Neural progenitor cell (in vitro differentiated cells): ENCODE data around the gene KANK4.

Experiments used
- EZH2 ChIP-seq: fragments of 200-600 bp; sonication (generic); IDR thresholded peaks from 2 replicates; pipeline ENCODE4 v1.6.1; 2017; ENCODE audit warnings: antibody characterized with exemption, mild to moderate bottlenecking, moderate library complexity
- TF ChIP-seq, protein P1 (sequence below): fragments of 200-600 bp; sonication (generic); IDR thresholded peaks from 2 replicates; pipeline ENCODE4 v1.5.1; 2017; ENCODE audit warnings: antibody characterized with exemption, mild to moderate bottlenecking

DNA sequence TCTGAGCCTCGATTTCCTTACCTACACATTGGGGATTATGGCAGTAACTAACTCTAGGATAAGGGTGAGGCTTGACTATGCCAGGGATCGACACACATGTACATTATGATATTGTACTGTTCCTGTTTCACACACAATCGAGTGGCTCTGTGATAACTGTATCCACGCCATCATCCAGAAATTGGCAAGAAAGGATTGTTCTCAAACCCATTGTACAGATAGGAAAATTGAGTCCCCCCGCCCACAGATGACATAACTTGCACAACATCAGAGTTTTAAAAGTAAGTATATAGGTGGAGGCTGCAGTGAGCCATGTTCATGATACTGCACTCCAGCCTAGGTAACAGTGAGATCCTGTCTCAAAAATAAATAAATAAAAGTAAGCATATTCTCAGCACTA lies 3.8 kb downstream of the KANK4 start:
- TF ChIP-seq, protein P1, sequence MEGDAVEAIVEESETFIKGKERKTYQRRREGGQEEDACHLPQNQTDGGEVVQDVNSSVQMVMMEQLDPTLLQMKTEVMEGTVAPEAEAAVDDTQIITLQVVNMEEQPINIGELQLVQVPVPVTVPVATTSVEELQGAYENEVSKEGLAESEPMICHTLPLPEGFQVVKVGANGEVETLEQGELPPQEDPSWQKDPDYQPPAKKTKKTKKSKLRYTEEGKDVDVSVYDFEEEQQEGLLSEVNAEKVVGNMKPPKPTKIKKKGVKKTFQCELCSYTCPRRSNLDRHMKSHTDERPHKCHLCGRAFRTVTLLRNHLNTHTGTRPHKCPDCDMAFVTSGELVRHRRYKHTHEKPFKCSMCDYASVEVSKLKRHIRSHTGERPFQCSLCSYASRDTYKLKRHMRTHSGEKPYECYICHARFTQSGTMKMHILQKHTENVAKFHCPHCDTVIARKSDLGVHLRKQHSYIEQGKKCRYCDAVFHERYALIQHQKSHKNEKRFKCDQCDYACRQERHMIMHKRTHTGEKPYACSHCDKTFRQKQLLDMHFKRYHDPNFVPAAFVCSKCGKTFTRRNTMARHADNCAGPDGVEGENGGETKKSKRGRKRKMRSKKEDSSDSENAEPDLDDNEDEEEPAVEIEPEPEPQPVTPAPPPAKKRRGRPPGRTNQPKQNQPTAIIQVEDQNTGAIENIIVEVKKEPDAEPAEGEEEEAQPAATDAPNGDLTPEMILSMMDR: no peak
- TF ChIP-seq EZH2: no peak
